PC-3 (cell line): ENCODE measurements around the gene NTM. TPM values are rescaled to one million over a fixed set of nuclear protein-coding genes. Genes with fewer than 3 reads are reported as not detected.
A peak's percentile ranks its signal among the peaks of the same experiment; 100 is the strongest.

ENCODE experiments used
- ATAC-seq: fragments of 200-7000 bp; cut with Tn5 transposase; 2 replicates; pipeline ENCODE4 v1.9.1; 2020; ENCODE audit warnings: mild to moderate bottlenecking, moderate library complexity
- BruUV-seq: library from RNA; stranded (reverse); fragments of 400-500 nt; replicated peaks from 2 replicates; lab custom pipeline; 2021; lab: Mats Ljungman, UMichigan
- CTCF ChIA-PET: fragments of 300-600 bp; sonication (Branson Sonifier 250); formaldehyde crosslinking; loops from one replicate; lab custom pipeline; 2022; ENCODE audit warnings: antibody characterized with exemption; lab: Charles Lee
- POLR2A ChIA-PET: fragments of 300-600 bp; sonication (Branson Sonifier 250); formaldehyde crosslinking; loops from one replicate; lab custom pipeline; 2022; ENCODE audit warnings: antibody characterized with exemption; ENCODE audit not compliant: unreplicated experiment; lab: Charles Lee
- DNase-seq: peaks from one replicate; pipeline ENCODE4 v3.0.0-alpha.2; 2015
- H2AFZ ChIP-seq: fragments of 300-600 bp; sonication (generic); 2 replicates; pipeline ENCODE4 v1.6.0; 2016; ENCODE audit warnings: antibody characterized with exemption, low read length
- H3F3A ChIP-seq: fragments of 300-600 bp; sonication (generic); one replicate; pipeline ENCODE4 v1.6.0; 2017; ENCODE audit warnings: antibody characterized with exemption, low read length, control low read depth, mild to moderate bottlenecking; ENCODE audit not compliant: unreplicated experiment
- H3K27ac ChIP-seq: fragments of 300-600 bp; sonication (generic); 2 replicates; pipeline ENCODE4 v1.5.1; 2016; ENCODE audit warnings: mild to moderate bottlenecking, low read length
- H3K27me3 ChIP-seq: fragments of 300-600 bp; sonication (generic); 2 replicates; pipeline ENCODE4 v1.6.1; 2016; ENCODE audit warnings: low read length, mixed read lengths
- H3K36me3 ChIP-seq: fragments of 300-600 bp; sonication (generic); 2 replicates; pipeline ENCODE4 v1.6.1; 2016; ENCODE audit warnings: low read depth, mixed run types, low read length, mixed read lengths
- H3K4me1 ChIP-seq: fragments of 300-600 bp; sonication (generic); 2 replicates; pipeline ENCODE4 v1.5.1; 2016; ENCODE audit warnings: low read length; ENCODE audit not compliant: insufficient read depth
- H3K4me2 ChIP-seq: fragments of 300-600 bp; sonication (generic); 2 replicates; pipeline ENCODE4 v1.6.0; 2016; ENCODE audit warnings: low read length
- H3K4me3 ChIP-seq: fragments of 300-600 bp; sonication (generic); 2 replicates; pipeline ENCODE4 v1.5.1; 2016; ENCODE audit warnings: mild to moderate bottlenecking, low read length, mixed read lengths
- H3K79me2 ChIP-seq: fragments of 300-600 bp; sonication (generic); 2 replicates; pipeline ENCODE4 v1.6.1; 2017; ENCODE audit warnings: low read length, mixed read lengths
- H3K9ac ChIP-seq: fragments of 300-600 bp; sonication (generic); 2 replicates; pipeline ENCODE4 v1.6.0; 2016; ENCODE audit warnings: mild to moderate bottlenecking, low read length
- H3K9me2 ChIP-seq: fragments of 300-600 bp; sonication (generic); replicated peaks from 2 replicates; pipeline ENCODE4 v1.6.1; 2016; ENCODE audit warnings: mixed run types, low read length, mixed read lengths
- H3K9me3 ChIP-seq: fragments of 300-600 bp; sonication (generic); 2 replicates; pipeline ENCODE4 v1.6.1; 2016; ENCODE audit warnings: low read length, mixed read lengths
- H4K20me1 ChIP-seq: fragments of 300-600 bp; sonication (generic); 2 replicates; pipeline ENCODE4 v1.6.1; 2016; ENCODE audit warnings: low read length, mixed read lengths
- EZH2 ChIP-seq: fragments of 300-600 bp; sonication (generic); IDR thresholded peaks from one replicate; pipeline ENCODE4 v1.6.1; 2017; ENCODE audit warnings: antibody characterized with exemption, mild to moderate bottlenecking, low read length; ENCODE audit not compliant: unreplicated experiment
- EZH2phosphoT487 ChIP-seq: fragments of 300-600 bp; sonication (generic); IDR thresholded peaks from 2 replicates; pipeline ENCODE4 v1.6.1; 2018; ENCODE audit warnings: mild to moderate bottlenecking, antibody characterized with exemption, low read length, borderline replicate concordance
- intact Hi-C: fragments of 100-400 bp; cut with micrococcal nuclease; formaldehyde crosslinking; loops from 2 replicates; pipeline ENCODE4 v1.9.0; 2023
- total RNA-seq: library from RNA; depleted of rRNA; stranded (reverse); fragments of >200 nt; gene quantifications from 2 replicates; pipeline ENCODE4 v1.2.3, GENCODE V29; 2014
- TF ChIP-seq, protein P1 (sequence below): fragments of 300-600 bp; sonication (generic); conservative IDR thresholded peaks from 2 replicates; pipeline ENCODE4 v1.5.1; 2017; ENCODE audit warnings: antibody characterized with exemption, low read depth, mild to moderate bottlenecking, low read length

The NTM gene
- total RNA-seq, 1 experiment from 2014 or later: not detected

GRCh38 chr11:132234878-132235277, 864.5 kb downstream of the NTM start:
- H3K79me2 ChIP-seq: no peaks in the 10 kb centered on the region
- H3K4me2 ChIP-seq: no peak overlapping the region
- H3K36me3 ChIP-seq: no peaks in the 10 kb centered on the region
- H3K27me3 ChIP-seq: peaks cover 87% of the 10 kb centered on the region
- no peaks in the 10 kb centered on the region for H3K4me1 ChIP-seq
- no peaks in the 10 kb centered on the region for H4K20me1 ChIP-seq
- no peak for TF ChIP-seq EZH2
- TF ChIP-seq, protein P1, sequence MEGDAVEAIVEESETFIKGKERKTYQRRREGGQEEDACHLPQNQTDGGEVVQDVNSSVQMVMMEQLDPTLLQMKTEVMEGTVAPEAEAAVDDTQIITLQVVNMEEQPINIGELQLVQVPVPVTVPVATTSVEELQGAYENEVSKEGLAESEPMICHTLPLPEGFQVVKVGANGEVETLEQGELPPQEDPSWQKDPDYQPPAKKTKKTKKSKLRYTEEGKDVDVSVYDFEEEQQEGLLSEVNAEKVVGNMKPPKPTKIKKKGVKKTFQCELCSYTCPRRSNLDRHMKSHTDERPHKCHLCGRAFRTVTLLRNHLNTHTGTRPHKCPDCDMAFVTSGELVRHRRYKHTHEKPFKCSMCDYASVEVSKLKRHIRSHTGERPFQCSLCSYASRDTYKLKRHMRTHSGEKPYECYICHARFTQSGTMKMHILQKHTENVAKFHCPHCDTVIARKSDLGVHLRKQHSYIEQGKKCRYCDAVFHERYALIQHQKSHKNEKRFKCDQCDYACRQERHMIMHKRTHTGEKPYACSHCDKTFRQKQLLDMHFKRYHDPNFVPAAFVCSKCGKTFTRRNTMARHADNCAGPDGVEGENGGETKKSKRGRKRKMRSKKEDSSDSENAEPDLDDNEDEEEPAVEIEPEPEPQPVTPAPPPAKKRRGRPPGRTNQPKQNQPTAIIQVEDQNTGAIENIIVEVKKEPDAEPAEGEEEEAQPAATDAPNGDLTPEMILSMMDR: no peak
- TF ChIP-seq EZH2phosphoT487: no peak
- no peak overlapping the region for H3K27ac ChIP-seq
- DNase-seq: peak; percentile 15
- CTCF ChIA-PET: no interaction called here
- POLR2A ChIA-PET: no interaction called here
- H2AFZ ChIP-seq: no peak overlapping the region
- peaks cover 6% of the 10 kb centered on the region; the same call in 1 of the 2 replicates for H3K9me3 ChIP-seq
- no peaks in the 10 kb centered on the region for H3K9me2 ChIP-seq
- no peak for ATAC-seq
- H3K4me3 ChIP-seq: no peak overlapping the region
- intact Hi-C loops: no loop called here
- H3F3A ChIP-seq: no peaks in the 10 kb centered on the region
- H3K9ac ChIP-seq: no peak overlapping the region
- no TSS peak for BruUV-seq

GRCh38 chr11:132237781-132238180, 867.4 kb downstream of the NTM start:
- H3K4me3 ChIP-seq: no peak overlapping the region
- no peaks in the 10 kb centered on the region for H4K20me1 ChIP-seq
- no TSS peak for BruUV-seq
- ChIA-PET CTCF (no interaction called here), POLR2A (no interaction called here)
- no peaks in the 10 kb centered on the region for H3K9me2 ChIP-seq
- H3K27me3 ChIP-seq: peaks cover 73% of the 10 kb centered on the region
- no peak overlapping the region for H2AFZ ChIP-seq
- H3K9me3 ChIP-seq: peaks cover 8% of the 10 kb centered on the region; the same call in 1 of the 2 replicates
- H3K36me3 ChIP-seq: no peaks in the 10 kb centered on the region
- ATAC-seq (no peak), DNase-seq (no peak)
- no peak overlapping the region for H3K4me2 ChIP-seq
- H3F3A ChIP-seq: no peaks in the 10 kb centered on the region
- no peak overlapping the region for H3K9ac ChIP-seq
- H3K4me1 ChIP-seq: no peaks in the 10 kb centered on the region
- intact Hi-C loops: no loop called here
- H3K27ac ChIP-seq: no peak overlapping the region
- TF ChIP-seq, protein P1: no peak
- TF ChIP-seq EZH2: no peak
- no peak for TF ChIP-seq EZH2phosphoT487
- H3K79me2 ChIP-seq: no peaks in the 10 kb centered on the region

- DNase-seq (no peak), ATAC-seq (no peak)
- TF ChIP-seq EZH2: no peak
- TF ChIP-seq, protein P1: no peak
- no peak for TF ChIP-seq EZH2phosphoT487
- Histone ChIP-seq H3K4me3 (no peak overlapping the region), H4K20me1 (no peaks in the 10 kb centered on the region), H3K4me2 (no peak overlapping the region), H3K9me2 (no peaks in the 10 kb centered on the region), H3F3A (no peaks in the 10 kb centered on the region), H2AFZ (no peak overlapping the region), H3K9me3 (peaks cover 8% of the 10 kb centered on the region; the same call in 1 of the 2 replicates), H3K4me1 (no peaks in the 10 kb centered on the region), H3K27me3 (peaks cover 76% of the 10 kb centered on the region), H3K36me3 (no peaks in the 10 kb centered on the region), H3K9ac (no peak overlapping the region), H3K79me2 (no peaks in the 10 kb centered on the region), H3K27ac (no peak overlapping the region)
- intact Hi-C loops: no loop called here
- BruUV-seq: no TSS peak
- ChIA-PET CTCF (no interaction called here), POLR2A (no interaction called here)
Measured at GRCh38 chr11:132238331-132238866, 868.0 kb downstream of the NTM start.
